IPS-NIHi7 (cell line): ENCODE results near the gene PTRH1.

Experiments
- DNase-seq: peaks from one replicate; pipeline ENCODE4 v3.0.0; 2012; ENCODE audit warnings: mixed read lengths; ENCODE audit errors: extremely low spot score

The PTRH1 gene

GRCh38 chr9:127720031-127720864 lies 4.8 kb upstream of the PTRH1 start:
- no peak for DNase-seq

DNA sequence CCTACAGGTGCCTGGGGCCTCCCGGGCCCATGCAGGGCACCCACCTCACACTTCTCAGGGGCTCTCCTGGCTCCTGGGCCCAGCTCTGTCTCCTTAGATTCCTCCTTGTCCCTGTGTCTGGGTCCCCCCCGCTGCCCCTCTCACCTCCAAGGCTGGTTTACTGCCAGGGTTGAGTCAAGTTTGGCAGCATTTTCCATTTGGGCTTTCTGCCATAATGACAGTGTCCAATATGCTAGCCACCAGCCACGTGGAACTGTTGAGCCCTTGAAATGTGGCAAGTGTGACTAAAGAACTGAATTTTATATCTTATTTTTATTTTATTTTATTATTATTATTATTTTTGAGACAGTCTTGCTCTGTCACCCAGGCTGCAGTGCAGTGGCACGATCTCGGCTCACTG lies 2.3 kb upstream of the PTRH1 start:
- DNase-seq, result no peak

DNA sequence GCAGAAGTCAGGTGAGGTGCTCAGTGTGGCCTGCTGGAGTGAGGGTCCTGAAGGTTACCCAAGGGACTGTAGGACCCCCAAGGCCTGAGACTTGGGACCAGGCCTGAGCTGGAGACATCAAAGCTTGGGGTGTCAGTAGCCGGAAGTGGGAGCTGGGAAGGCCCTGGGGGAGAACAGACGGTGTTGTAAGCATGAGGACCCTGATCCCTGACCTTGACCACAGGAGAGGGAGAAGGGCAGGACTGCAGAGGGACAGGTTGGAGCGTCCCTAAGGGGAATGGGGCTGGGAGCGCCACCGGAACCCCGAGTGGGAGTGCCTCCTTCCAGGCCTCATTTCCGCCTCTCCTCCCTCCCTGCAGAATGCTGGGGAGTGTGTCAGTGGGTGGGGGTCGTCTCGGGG lies 949 bp upstream of the PTRH1 start:
- no peak for DNase-seq

DNA sequence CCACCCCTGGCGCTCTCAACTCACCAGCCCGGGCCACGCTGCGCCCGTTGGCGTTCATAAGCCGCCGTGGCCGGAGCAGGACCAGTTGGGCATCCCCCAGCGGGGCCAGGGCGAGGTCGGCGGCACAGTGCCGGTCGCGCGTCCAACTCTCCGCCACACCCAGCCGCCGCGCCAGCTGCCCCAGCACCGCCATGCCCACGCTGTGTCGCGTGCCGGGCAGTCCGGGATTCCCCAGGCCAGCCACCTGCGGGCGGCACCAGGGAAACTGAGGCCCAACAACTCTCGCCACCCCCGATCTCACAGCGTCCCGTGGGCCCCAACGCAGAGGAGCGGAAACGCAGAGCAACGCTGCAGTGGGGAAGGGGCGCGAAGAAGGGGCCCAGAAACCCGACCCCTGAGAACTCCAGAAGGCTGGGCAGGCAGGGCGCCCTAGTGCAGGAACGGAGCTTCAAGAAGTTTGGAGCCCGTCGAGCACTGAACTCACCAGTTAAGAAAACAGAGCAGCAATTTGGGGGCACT lies 453 bp downstream of the PTRH1 start:
- DNase-seq, result no peak

GRCh38 chr9:127714020-127714750 lies 1.3 kb downstream of the PTRH1 start:
- no peak for DNase-seq

DNA sequence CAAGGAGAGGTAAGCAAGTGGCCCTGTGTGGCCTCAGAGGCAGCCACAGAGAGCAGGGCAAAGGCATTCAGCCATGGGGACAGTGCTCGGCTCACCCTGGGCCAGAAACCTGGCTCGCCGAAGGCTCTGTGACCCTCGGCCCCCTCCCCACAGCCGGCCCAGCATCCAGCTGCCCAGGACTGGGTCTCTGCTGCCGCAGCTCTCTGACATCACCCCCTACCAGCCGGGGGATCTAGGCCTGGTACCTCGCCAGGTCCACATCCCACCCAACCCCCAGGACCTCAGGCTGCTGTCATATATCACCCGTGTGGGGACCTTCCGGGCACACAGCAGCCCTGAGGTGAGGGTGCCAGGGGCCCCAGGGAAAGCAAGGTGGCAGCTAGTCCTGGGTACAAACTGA lies 2.6 kb downstream of the PTRH1 start:
- no peak for DNase-seq

DNA sequence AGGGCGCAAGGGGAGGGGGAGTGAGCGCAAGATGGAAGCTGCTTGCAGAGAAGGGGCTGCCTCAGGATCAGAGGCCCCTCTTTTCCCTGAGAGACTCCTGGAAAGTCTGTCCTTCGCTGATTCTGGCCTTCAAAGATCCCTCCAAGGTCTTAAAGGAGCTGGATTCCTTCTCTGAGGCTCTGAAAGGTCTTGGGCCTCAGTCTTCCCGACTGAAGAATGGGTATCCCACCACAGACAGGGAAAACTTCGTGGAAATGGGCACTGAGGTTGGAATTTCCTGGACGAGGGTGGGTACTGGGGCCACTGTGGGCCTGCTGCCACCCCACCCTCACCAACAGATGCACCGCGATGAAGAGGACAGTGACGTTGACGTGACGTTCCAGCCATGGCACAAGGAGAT lies 3.1 kb downstream of the PTRH1 start:
- DNase-seq, result no peak

DNA sequence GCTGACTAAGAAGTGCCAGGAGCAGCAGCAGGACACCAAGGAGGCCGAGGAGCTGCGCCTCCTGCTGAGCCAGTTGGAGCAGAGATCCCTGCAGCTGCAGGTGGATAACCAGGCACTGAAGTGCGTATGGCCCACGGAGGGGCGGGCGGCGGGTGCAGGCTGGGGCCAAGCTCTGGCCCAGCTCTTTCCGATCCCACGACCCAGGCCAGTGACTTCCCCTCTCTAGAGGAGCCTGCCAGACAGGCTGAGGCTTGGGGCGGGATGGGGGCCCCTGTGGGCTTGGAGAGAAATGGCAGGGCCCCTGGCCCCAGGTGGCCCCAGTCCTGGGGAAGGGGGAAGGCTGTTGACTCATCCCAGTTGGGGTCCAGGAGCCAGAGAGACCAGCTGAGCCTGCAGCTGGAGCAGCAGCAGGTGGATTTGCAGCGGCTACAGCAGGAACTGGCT lies 3.6 kb downstream of the PTRH1 start:
- DNase-seq, result peak; percentile 52

- no peak for DNase-seq
Observed at GRCh38 chr9:127711226-127711701, 4.2 kb downstream of the PTRH1 start.

GRCh38 chr9:127710204-127710783 lies 5.2 kb downstream of the PTRH1 start:
- no peak for DNase-seq

- DNase-seq, result no peak
Observed at GRCh38 chr9:127708952-127709587, 6.4 kb downstream of the PTRH1 start.

- no peak for DNase-seq
Observed at GRCh38 chr9:127707766-127708165, 7.7 kb downstream of the PTRH1 start.

- DNase-seq, result peak; percentile 72
Observed at GRCh38 chr9:127706836-127707241, 8.6 kb downstream of the PTRH1 start, which contains the start of gene CFAP157. Gene CFAP157 (plus strand): TSS chr9:127706988. CDS start chr9:127707032, 44 bp downstream.

DNA sequence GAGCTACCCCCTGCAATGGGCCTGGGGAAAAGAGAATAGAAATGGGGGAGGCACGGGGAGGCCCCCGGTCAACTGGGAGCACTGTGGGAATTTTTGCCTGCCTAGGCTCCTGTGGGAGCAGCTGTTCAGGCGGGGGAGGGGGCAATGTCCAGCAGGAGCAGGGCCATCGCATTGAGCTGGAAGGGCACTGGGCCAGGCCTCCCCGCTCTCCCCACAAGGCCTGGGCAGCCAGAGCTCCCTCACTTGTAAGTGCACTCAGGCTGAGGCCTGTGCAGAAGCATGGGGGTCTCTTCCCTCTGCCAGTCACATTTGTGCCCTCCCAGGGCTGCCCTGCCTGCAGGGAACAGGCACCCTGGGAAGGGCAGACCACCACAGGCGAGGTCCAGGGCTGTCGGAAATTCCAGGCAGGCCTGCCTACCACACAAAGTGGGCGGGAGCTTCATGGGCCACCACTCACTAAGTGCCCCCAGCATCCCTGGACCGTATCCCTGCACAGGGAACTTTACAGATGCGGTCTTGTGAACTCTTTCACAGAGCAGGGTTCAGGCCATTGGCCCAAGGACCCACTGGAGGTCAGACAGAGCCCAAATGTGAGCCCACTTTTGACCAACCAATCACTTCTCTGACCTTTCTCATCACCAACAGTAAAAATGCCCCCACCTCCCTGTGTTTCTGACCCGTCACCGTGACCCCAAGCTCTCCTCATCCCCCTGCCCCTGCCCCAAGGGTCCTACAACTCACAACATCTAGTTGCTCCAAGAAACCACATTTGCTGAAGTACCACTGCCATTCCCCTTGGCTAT lies 9.7 kb downstream of the PTRH1 start:
- DNase-seq, result no peak

DNA sequence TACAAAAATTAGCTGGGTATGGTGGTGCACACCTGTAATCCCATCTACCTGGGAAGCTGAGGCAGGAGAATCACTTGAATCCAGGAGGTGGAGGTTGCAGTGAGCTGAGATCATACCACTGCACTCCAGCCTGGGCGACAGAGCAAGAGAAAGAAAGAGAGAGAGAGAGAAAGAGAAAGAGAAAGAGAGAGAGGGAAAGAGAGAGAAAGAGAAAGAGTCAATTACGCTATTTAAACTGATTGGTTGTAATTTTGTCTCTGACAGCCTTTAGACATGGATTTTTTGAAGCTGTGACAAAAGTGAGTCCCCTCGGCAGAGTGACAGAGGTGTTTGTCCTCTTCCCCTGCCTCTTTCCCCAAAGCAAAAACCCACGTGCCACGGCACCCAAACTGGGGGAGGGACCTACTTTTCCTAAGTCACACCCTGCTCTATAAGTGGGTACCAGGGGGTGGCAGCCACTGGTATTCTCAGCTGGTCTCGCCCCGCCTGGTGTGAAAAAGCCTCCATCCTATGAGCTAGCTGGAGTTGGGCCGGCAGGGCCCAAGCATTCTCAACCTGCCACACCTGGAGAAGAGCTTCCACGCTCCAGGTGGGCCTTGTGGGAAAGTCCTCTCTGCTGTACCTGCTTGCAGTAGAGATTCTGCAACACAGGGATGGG lies 12.0 kb downstream of the PTRH1 start:
- DNase-seq, result no peak

DNA sequence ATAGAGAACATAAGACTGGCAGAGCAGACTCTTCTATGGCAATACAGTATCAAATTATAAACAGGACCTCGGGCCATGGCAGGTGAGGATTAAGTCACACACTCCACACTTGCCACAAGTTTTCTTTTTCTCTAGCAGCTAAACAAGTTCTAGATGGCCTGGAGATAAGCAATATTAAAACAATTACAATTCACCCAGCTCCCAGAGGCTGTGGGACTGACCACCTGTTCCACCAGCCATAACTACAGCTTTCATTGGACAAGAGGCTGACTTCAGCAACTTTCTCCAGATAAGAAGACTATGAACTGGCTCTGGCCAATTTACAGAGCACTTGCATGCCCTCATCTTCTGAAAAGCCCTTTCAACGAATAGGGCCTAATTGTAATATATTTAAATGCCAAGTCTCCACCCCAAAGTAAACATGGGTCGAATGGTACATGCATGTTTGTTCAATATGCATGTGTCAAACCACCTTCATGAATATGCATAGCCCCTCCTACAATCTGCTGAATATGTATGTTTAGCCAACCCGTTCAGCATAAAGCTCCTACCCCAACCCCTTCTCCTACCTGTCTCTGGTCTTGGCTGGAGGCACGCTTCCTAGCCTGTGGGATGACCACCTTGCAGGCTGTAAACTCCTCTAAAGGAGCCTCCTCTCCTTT lies 14.7 kb downstream of the PTRH1 start:
- no peak for DNase-seq

- DNase-seq, result no peak
Observed at GRCh38 chr9:127700140-127700539, 15.3 kb downstream of the PTRH1 start.

GRCh38 chr9:127698985-127699670 lies 16.3 kb downstream of the PTRH1 start:
- peak; percentile 100 for DNase-seq

- DNase-seq, result no peak
Observed at GRCh38 chr9:127698386-127698785, 17.1 kb downstream of the PTRH1 start.
